Fibroblast of skin of back (primary cell): Measurements from ENCODE around the gene PRPS2.
A peak's percentile ranks its signal among the peaks of the same experiment; 100 is the strongest.

Source experiments
- DNase-seq: peaks from one replicate; pipeline ENCODE4 v3.0.0-alpha.2; 2013

PRPS2 gene

GRCh38 chrX:12817528-12817927 is 26.3 kb downstream of the PRPS2 start:
- no peak for DNase-seq

GRCh38 chrX:12819222-12819621 is 28.0 kb downstream of the PRPS2 start:
- no peak for DNase-seq

- no peak for DNase-seq
These were observed 29.5 kb downstream of the PRPS2 start for GRCh38 chrX:12820737-12821136.

GRCh38 chrX:12824944-12825343 is 33.7 kb downstream of the PRPS2 start:
- DNase-seq: no peak

- peak; percentile 38 for DNase-seq
These were observed 34.6 kb downstream of the PRPS2 start for GRCh38 chrX:12825801-12826200.

- DNase-seq: no peak
These were observed 52.0 kb downstream of the PRPS2 start for GRCh38 chrX:12843061-12843667.

- no peak for DNase-seq
These were observed 52.6 kb downstream of the PRPS2 start for GRCh38 chrX:12843668-12844279.

- DNase-seq: no peak
These were observed 53.1 kb downstream of the PRPS2 start for GRCh38 chrX:12844319-12844718.

GRCh38 chrX:12865359-12865758 is 74.1 kb downstream of the PRPS2 start:
- DNase-seq: no peak

GRCh38 chrX:12866451-12867377 is 75.5 kb downstream of the PRPS2 start, which contains the start of gene TLR7:
TSS of gene TLR7 (plus strand) at chrX:12867072. CDS start at chrX:12867579, 507 bp downstream.
- no peak for DNase-seq

GRCh38 chrX:12867685-12868084 is 76.5 kb downstream of the PRPS2 start:
- no peak for DNase-seq

- DNase-seq: no peak
These were observed 77.5 kb downstream of the PRPS2 start for GRCh38 chrX:12868747-12869146.

- DNase-seq: no peak
These were observed 80.0 kb downstream of the PRPS2 start for GRCh38 chrX:12871257-12871656.

GRCh38 chrX:12872741-12873140 is 81.5 kb downstream of the PRPS2 start:
- no peak for DNase-seq
